ENCODE data around the gene PYDC1. TPM values are rescaled to one million over a fixed set of nuclear protein-coding genes. Genes with fewer than 3 reads are reported as not detected.

PYDC1 gene
- total and polyA plus RNA-seq, 10 of the 15 experiments (the other 5 are each of a cell fraction or from before 2014, with no cell fraction given) = not detected

- Histone ChIP-seq H3K9me3 (replicated peaks; ENCODE audit: control insufficient read depth, insufficient read depth, low read length) (no peaks in the 10 kb centered on the region), H4K20me1 (ENCODE audit: control insufficient read depth, insufficient read depth) (no peaks in the 10 kb centered on the region), H3K4me2 (ENCODE audit: control insufficient read depth, insufficient read depth) (no peak overlapping the region), H3K4me3 (no peak overlapping the region), H3K4me1 (ENCODE audit: control insufficient read depth, insufficient read depth, low read length) (peaks cover 4% of the 10 kb centered on the region; the same call in 1 of the 2 replicates), H3K9ac (ENCODE audit: control insufficient read depth, insufficient read depth, low read length) (no peak overlapping the region), H2AFZ (ENCODE audit: control insufficient read depth, low read depth, low read length) (no peak overlapping the region), H3K27ac (ENCODE audit: control insufficient read depth, insufficient read depth) (no peak overlapping the region), H3K27me3 (replicated peaks in 1 of 2; ENCODE audit: control insufficient read depth in 2 of 2, insufficient read depth in 2 of 2, low read length in 1 of 2) (no peaks in the 10 kb centered on the region), H3K79me2 (ENCODE audit: control insufficient read depth, insufficient read depth, low read length) (no peaks in the 10 kb centered on the region), H3K36me3 (ENCODE audit: control insufficient read depth in 2 of 2, insufficient read depth in 2 of 2, low read length in 1 of 2) (no peaks in the 10 kb centered on the region)
- in situ Hi-C loops (cut with MboI) (no loop called here), intact Hi-C loops (cut with micrococcal nuclease; ENCODE audit: unreplicated experiment) (no loop called here)
- FAIRE-seq (no peak), DNase-seq (ENCODE audit: low read depth, low spot score) (no peak), ATAC-seq (no peak)
- POLR2A ChIA-PET = no interaction called here
- TF ChIP-seq BCL3 (IDR thresholded peaks at IDR 0.05; ENCODE audit: borderline replicate concordance, insufficient read depth, low read depth, low read length, poor library complexity, severe bottlenecking) (no peak), CHD4 (IDR thresholded peaks at IDR 0.05) (no peak), NFXL1 (IDR thresholded peaks at IDR 0.05; ENCODE audit: borderline replicate concordance) (no peak), BHLHE40 (IDR thresholded peaks at IDR 0.05; ENCODE audit: borderline replicate concordance in 1 of 2, low read depth in 2 of 2, low read length in 1 of 2) (no peak)
- TF ChIP-seq, protein P1, sequence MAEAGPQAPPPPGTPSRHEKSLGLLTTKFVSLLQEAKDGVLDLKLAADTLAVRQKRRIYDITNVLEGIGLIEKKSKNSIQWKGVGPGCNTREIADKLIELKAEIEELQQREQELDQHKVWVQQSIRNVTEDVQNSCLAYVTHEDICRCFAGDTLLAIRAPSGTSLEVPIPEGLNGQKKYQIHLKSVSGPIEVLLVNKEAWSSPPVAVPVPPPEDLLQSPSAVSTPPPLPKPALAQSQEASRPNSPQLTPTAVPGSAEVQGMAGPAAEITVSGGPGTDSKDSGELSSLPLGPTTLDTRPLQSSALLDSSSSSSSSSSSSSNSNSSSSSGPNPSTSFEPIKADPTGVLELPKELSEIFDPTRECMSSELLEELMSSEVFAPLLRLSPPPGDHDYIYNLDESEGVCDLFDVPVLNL (IDR thresholded peaks at IDR 0.05; ENCODE audit: low read depth, low read length) = no peak
- SMC1A ChIA-PET (ENCODE audit: uncharacterized antibody, unreplicated experiment) = no interaction called here
- no TSS peak for BruUV-seq (replicated peaks)
- 75% methylated on average over 7 of the region's 7 CpGs for WGBS (ENCODE audit: insufficient coverage, insufficient replicate concordance, low lambda C conversion rate, missing lambda C conversion rate)
- CTCF ChIA-PET = no interaction called here
- RAD21 ChIA-PET (ENCODE audit: unreplicated experiment) = no interaction called here
These were observed 33.9 kb upstream of the PYDC1 start for GRCh38 chr16:31250782-31251384.

All from GM12878 (cell line).